Measurements from ENCODE around the gene NSD1. TPM values are rescaled to one million over a fixed set of nuclear protein-coding genes. Genes with fewer than 3 reads are reported as not detected.
"Not testable (repeated sequence)": the region's sequence is repeated elsewhere in the genome, so short reads cannot be mapped to it uniquely, and the experiment has no call there.

Gene NSD1
- total RNA-seq, 1 donor from 2014 or later = 82.1 TPM

GRCh38 chr5:177290816-177291596, 157.4 kb downstream of the NSD1 start:
- no peak for DNase-seq (ENCODE audit: low spot score)

- DNase-seq (ENCODE audit: low spot score) = no peak
These were observed 158.2 kb downstream of the NSD1 start for GRCh38 chr5:177291735-177292134.

GRCh38 chr5:177293819-177294581, 160.4 kb downstream of the NSD1 start:
- DNase-seq (ENCODE audit: low spot score) = no peak

GRCh38 chr5:177294632-177295031, 161.1 kb downstream of the NSD1 start:
- DNase-seq (ENCODE audit: low spot score) = no peak

GRCh38 chr5:177295924-177296323, 162.4 kb downstream of the NSD1 start:
- DNase-seq (ENCODE audit: low spot score) = no peak

- DNase-seq (ENCODE audit: low spot score) = no peak
These were observed 163.0 kb downstream of the NSD1 start for GRCh38 chr5:177296581-177296980.

GRCh38 chr5:177297922-177298321, 164.3 kb downstream of the NSD1 start:
- DNase-seq (ENCODE audit: low spot score) = no peak

- no peak for DNase-seq (ENCODE audit: low spot score)
These were observed 166.1 kb downstream of the NSD1 start for GRCh38 chr5:177299697-177300096.

GRCh38 chr5:177300236-177300880, 166.8 kb downstream of the NSD1 start:
- DNase-seq (ENCODE audit: low spot score) = peak; percentile 64

- no peak for DNase-seq (ENCODE audit: low spot score)
These were observed 167.4 kb downstream of the NSD1 start for GRCh38 chr5:177300951-177301350.

GRCh38 chr5:177301503-177302165, 168.1 kb downstream of the NSD1 start:
- peak; percentile 91 for DNase-seq (ENCODE audit: low spot score)

GRCh38 chr5:177302354-177303110, 169.0 kb downstream of the NSD1 start:
- no peak for DNase-seq (ENCODE audit: low spot score)

GRCh38 chr5:177303121-177303924, 169.8 kb downstream of the NSD1 start, which contains the start of the genes PRELID1 and RAB24:
Gene PRELID1, plus strand, starts transcription at chr5:177303799. Its CDS starts 187 bp downstream, at chr5:177303986.
Gene RAB24, minus strand, starts transcription at chr5:177303719. Its CDS starts 431 bp downstream, at chr5:177303288.
- peak; percentile 90 for DNase-seq (ENCODE audit: low spot score)

GRCh38 chr5:177303925-177304391, 170.4 kb downstream of the NSD1 start:
- DNase-seq (ENCODE audit: low spot score) = no peak

GRCh38 chr5:177304392-177305119, 171.0 kb downstream of the NSD1 start:
- no peak for DNase-seq (ENCODE audit: low spot score)

- not testable (repeated sequence) for DNase-seq (ENCODE audit: low spot score)
These were observed 172.6 kb downstream of the NSD1 start for GRCh38 chr5:177306103-177306640.

GRCh38 chr5:177306674-177307543, 173.3 kb downstream of the NSD1 start:
- no peak for DNase-seq (ENCODE audit: low spot score)
